Measurements from ENCODE around the gene SLC4A11.

Gene SLC4A11

GRCh38 chr20:3204124-3204794 lies 34.7 kb downstream of the SLC4A11 start, which contains the start of gene DDRGK1:
DDRGK1 (minus strand) TSS chr20:3204682; CDS start chr20:3204627, 55 bp downstream.
- Histone ChIP-seq H3K79me2 (ENCODE audit: insufficient read depth, low read length) (peaks cover 20% of the 10 kb centered on the region), H3K27ac (ENCODE audit: low read depth, low read length) (peak within 1 kb of the TSS; percentile 79), H3K9me2 (replicated peaks; ENCODE audit: insufficient read depth, low read length) (no peaks in the 10 kb centered on the region), H4K20me1 (ENCODE audit: low read depth, low read length) (no peaks in the 10 kb centered on the region), H3K4me3 (ENCODE audit: insufficient read depth, low read length, poor library complexity, severe bottlenecking) (peak within 1 kb of the TSS; percentile 70), H2AFZ (ENCODE audit: low read depth, low read length, severe bottlenecking) (peak within 1 kb of the TSS; percentile 68), H3K27me3 (ENCODE audit: low read length) (no peaks in the 10 kb centered on the region), H3K9ac (ENCODE audit: low read length) (peak within 1 kb of the TSS; percentile 92), H3K9me3 (ENCODE audit: insufficient read depth, low read length) (no peaks in the 10 kb centered on the region), H3F3A (ENCODE audit: insufficient read depth) (peaks cover 3% of the 10 kb centered on the region; the same call in 1 of the 2 replicates), H3K4me2 (ENCODE audit: low read depth, low read length, poor library complexity, severe bottlenecking) (peak within 1 kb of the TSS; percentile 86), H3K36me3 (ENCODE audit: low read length) (no peaks in the 10 kb centered on the region)
- TF ChIP-seq EZH2phosphoT487 (conservative IDR thresholded peaks at IDR 0.05; ENCODE audit: low read length) (no peak), CTCF (IDR thresholded peaks at IDR 0.05; ENCODE audit: insufficient read depth, low read length, poor library complexity, severe bottlenecking) (no peak)

GRCh38 chr20:3203315-3204123 lies 35.5 kb downstream of the SLC4A11 start:
- peaks cover 3% of the 10 kb centered on the region; the same call in 1 of the 2 replicates for H3F3A ChIP-seq (ENCODE audit: insufficient read depth)
- peak overlapping the region; percentile 92 for H3K9ac ChIP-seq (ENCODE audit: low read length)
- H3K36me3 ChIP-seq (ENCODE audit: low read length), result no peaks in the 10 kb centered on the region
- no peaks in the 10 kb centered on the region for H3K9me3 ChIP-seq (ENCODE audit: insufficient read depth, low read length)
- H3K4me2 ChIP-seq (ENCODE audit: low read depth, low read length, poor library complexity, severe bottlenecking), result peak overlapping the region; percentile 86
- H2AFZ ChIP-seq (ENCODE audit: low read depth, low read length, severe bottlenecking), result peak overlapping the region; percentile 68
- no peaks in the 10 kb centered on the region for H3K27me3 ChIP-seq (ENCODE audit: low read length)
- peaks cover 15% of the 10 kb centered on the region for H3K79me2 ChIP-seq (ENCODE audit: insufficient read depth, low read length)
- H3K4me3 ChIP-seq (ENCODE audit: insufficient read depth, low read length, poor library complexity, severe bottlenecking), result peak overlapping the region; percentile 70
- H3K9me2 ChIP-seq (replicated peaks; ENCODE audit: insufficient read depth, low read length), result no peaks in the 10 kb centered on the region
- peak overlapping the region; percentile 79 for H3K27ac ChIP-seq (ENCODE audit: low read depth, low read length)
- H4K20me1 ChIP-seq (ENCODE audit: low read depth, low read length), result no peaks in the 10 kb centered on the region
- no peak for TF ChIP-seq EZH2phosphoT487 (conservative IDR thresholded peaks at IDR 0.05; ENCODE audit: low read length)
- TF ChIP-seq CTCF (IDR thresholded peaks at IDR 0.05; ENCODE audit: insufficient read depth, low read length, poor library complexity, severe bottlenecking), result no peak

GRCh38 chr20:3202965-3203314 lies 36.0 kb downstream of the SLC4A11 start:
- peak overlapping the region; percentile 86 for H3K4me2 ChIP-seq (ENCODE audit: low read depth, low read length, poor library complexity, severe bottlenecking)
- H3K4me3 ChIP-seq (ENCODE audit: insufficient read depth, low read length, poor library complexity, severe bottlenecking), result peak overlapping the region; percentile 70
- H3K9ac ChIP-seq (ENCODE audit: low read length), result peak overlapping the region; percentile 92
- peak overlapping the region; percentile 68 for H2AFZ ChIP-seq (ENCODE audit: low read depth, low read length, severe bottlenecking)
- H3F3A ChIP-seq (ENCODE audit: insufficient read depth), result peaks cover 3% of the 10 kb centered on the region; the same call in 1 of the 2 replicates
- H4K20me1 ChIP-seq (ENCODE audit: low read depth, low read length), result no peaks in the 10 kb centered on the region
- no peaks in the 10 kb centered on the region for H3K27me3 ChIP-seq (ENCODE audit: low read length)
- no peaks in the 10 kb centered on the region for H3K9me3 ChIP-seq (ENCODE audit: insufficient read depth, low read length)
- peaks cover 11% of the 10 kb centered on the region for H3K79me2 ChIP-seq (ENCODE audit: insufficient read depth, low read length)
- H3K9me2 ChIP-seq (replicated peaks; ENCODE audit: insufficient read depth, low read length), result no peaks in the 10 kb centered on the region
- H3K27ac ChIP-seq (ENCODE audit: low read depth, low read length), result peak overlapping the region; percentile 79
- no peaks in the 10 kb centered on the region for H3K36me3 ChIP-seq (ENCODE audit: low read length)
- TF ChIP-seq EZH2phosphoT487 (conservative IDR thresholded peaks at IDR 0.05; ENCODE audit: low read length) (no peak), CTCF (IDR thresholded peaks at IDR 0.05; ENCODE audit: insufficient read depth, low read length, poor library complexity, severe bottlenecking) (no peak)
